NT2/D1 (cell line): Measurements from ENCODE around the gene ZNF618.

Experiments used
- DNase-seq: peaks from one replicate; pipeline ENCODE4 v3.0.0-alpha.2; 2011; ENCODE audit warnings: low read depth, low spot score
- H3K27me3 ChIP-seq: 2 replicates; pipeline ENCODE4 v1.6.0; 2011; ENCODE audit warnings: mild to moderate bottlenecking; ENCODE audit not compliant: insufficient read length, insufficient read depth
- H3K36me3 ChIP-seq: 2 replicates; pipeline ENCODE4 v1.6.1; 2011; ENCODE audit warnings: mild to moderate bottlenecking, low read length, mixed read lengths; ENCODE audit not compliant: insufficient read depth, insufficient read length
- H3K4me1 ChIP-seq: 2 replicates; pipeline ENCODE4 v1.5.1; 2011; ENCODE audit not compliant: insufficient read depth, insufficient read length
- H3K4me3 ChIP-seq: 2 replicates; pipeline ENCODE4 v1.5.1; 2011; ENCODE audit warnings: low read depth; ENCODE audit not compliant: insufficient read length
- H3K9ac ChIP-seq: 2 replicates; pipeline ENCODE4 v1.6.0; 2011; ENCODE audit warnings: low read depth; ENCODE audit not compliant: insufficient read length
- H3K9me3 ChIP-seq: 2 replicates; pipeline ENCODE4 v1.5.1; 2011; ENCODE audit warnings: mild to moderate bottlenecking, low read length; ENCODE audit not compliant: insufficient read depth
- SUZ12 ChIP-seq: IDR thresholded peaks from 2 replicates; pipeline ENCODE4 v1.6.1; 2011; ENCODE audit not compliant: insufficient read length, insufficient read depth; ENCODE audit errors: extremely low read depth
- YY1 ChIP-seq: IDR thresholded peaks from 2 replicates; pipeline ENCODE4 v1.6.1; 2011; ENCODE audit not compliant: insufficient read length, insufficient read depth
- ZNF274 ChIP-seq: IDR thresholded peaks from 2 replicates; pipeline ENCODE4 v1.6.1; 2011; ENCODE audit warnings: mild to moderate bottlenecking, low read depth, low read length

ZNF618 gene

GRCh38 chr9:114086607-114087006 is 210.5 kb downstream of the ZNF618 start:
- no peaks in the 10 kb centered on the region for H3K36me3 ChIP-seq
- no peaks in the 10 kb centered on the region for H3K9me3 ChIP-seq

GRCh38 chr9:114087721-114088120 is 211.6 kb downstream of the ZNF618 start:
- H3K9ac ChIP-seq, result no peak overlapping the region
- no peaks in the 10 kb centered on the region for H3K36me3 ChIP-seq
- no peak overlapping the region for H3K4me3 ChIP-seq
- DNase-seq, result no peak
- H3K4me1 ChIP-seq, result no peaks in the 10 kb centered on the region
- TF ChIP-seq SUZ12, result no peak
- no peak for TF ChIP-seq YY1
- TF ChIP-seq ZNF274, result no peak
- no peaks in the 10 kb centered on the region for H3K27me3 ChIP-seq
- no peaks in the 10 kb centered on the region for H3K9me3 ChIP-seq

More at GRCh38 chr9:114086607-114087006, 210.5 kb downstream of the ZNF618 start:
- TF ChIP-seq ZNF274 (no peak), YY1 (no peak)
- Histone ChIP-seq H3K27me3 (peaks cover 6% of the 10 kb centered on the region), H3K4me3 (no peak overlapping the region), H3K4me1 (no peaks in the 10 kb centered on the region), H3K9ac (no peak overlapping the region)
- DNase-seq, result no peak

GRCh38 chr9:114088571-114089170 is 212.6 kb downstream of the ZNF618 start:
- TF ChIP-seq SUZ12, result no peak
- no peak for TF ChIP-seq ZNF274
- no peak for TF ChIP-seq YY1
- Histone ChIP-seq H3K4me3 (no peak overlapping the region), H3K27me3 (no peaks in the 10 kb centered on the region), H3K36me3 (no peaks in the 10 kb centered on the region), H3K9ac (no peak overlapping the region), H3K9me3 (no peaks in the 10 kb centered on the region), H3K4me1 (no peaks in the 10 kb centered on the region)
- DNase-seq, result no peak

GRCh38 chr9:114089206-114089840 is 213.2 kb downstream of the ZNF618 start:
- TF ChIP-seq SUZ12, result no peak
- no peak for TF ChIP-seq YY1
- no peak for TF ChIP-seq ZNF274
- DNase-seq, result no peak
- no peak overlapping the region for H3K9ac ChIP-seq
- no peak overlapping the region for H3K4me3 ChIP-seq
- H3K36me3 ChIP-seq, result no peaks in the 10 kb centered on the region
- no peaks in the 10 kb centered on the region for H3K27me3 ChIP-seq
- no peaks in the 10 kb centered on the region for H3K4me1 ChIP-seq
- H3K9me3 ChIP-seq, result no peaks in the 10 kb centered on the region

GRCh38 chr9:114090798-114091197 is 214.7 kb downstream of the ZNF618 start:
- TF ChIP-seq YY1 (no peak), SUZ12 (no peak), ZNF274 (no peak)
- DNase-seq, result no peak
- Histone ChIP-seq H3K9me3 (no peaks in the 10 kb centered on the region), H3K36me3 (no peaks in the 10 kb centered on the region), H3K4me1 (no peaks in the 10 kb centered on the region), H3K4me3 (no peak overlapping the region), H3K27me3 (no peaks in the 10 kb centered on the region), H3K9ac (no peak overlapping the region)

- H3K4me3 ChIP-seq, result no peak overlapping the region
- H3K9ac ChIP-seq, result no peak overlapping the region
- H3K36me3 ChIP-seq, result no peaks in the 10 kb centered on the region
- no peak for DNase-seq
- TF ChIP-seq YY1 (no peak), SUZ12 (no peak), ZNF274 (no peak)
- H3K4me1 ChIP-seq, result peaks cover 4% of the 10 kb centered on the region
- H3K9me3 ChIP-seq, result no peaks in the 10 kb centered on the region
- H3K27me3 ChIP-seq, result no peaks in the 10 kb centered on the region
Measured at GRCh38 chr9:114091711-114092110, 215.6 kb downstream of the ZNF618 start.

GRCh38 chr9:114092336-114092735 is 216.2 kb downstream of the ZNF618 start:
- no peak overlapping the region for H3K4me3 ChIP-seq
- H3K4me1 ChIP-seq, result peaks cover 5% of the 10 kb centered on the region
- peaks cover under 1% of the 10 kb centered on the region for H3K27me3 ChIP-seq
- no peak overlapping the region for H3K9ac ChIP-seq
- no peaks in the 10 kb centered on the region for H3K9me3 ChIP-seq
- H3K36me3 ChIP-seq, result no peaks in the 10 kb centered on the region
- no peak for TF ChIP-seq ZNF274
- no peak for TF ChIP-seq YY1
- TF ChIP-seq SUZ12, result no peak
- DNase-seq, result no peak
